Measurements from ENCODE around the gene KRTAP4-1.
A peak's percentile ranks its signal among the peaks of the same experiment; 100 is the strongest.
"Not testable (repeated sequence)": the region's sequence is repeated elsewhere in the genome, so short reads cannot be mapped to it uniquely, and the experiment has no call there.

KRTAP4-1 gene

DNA sequence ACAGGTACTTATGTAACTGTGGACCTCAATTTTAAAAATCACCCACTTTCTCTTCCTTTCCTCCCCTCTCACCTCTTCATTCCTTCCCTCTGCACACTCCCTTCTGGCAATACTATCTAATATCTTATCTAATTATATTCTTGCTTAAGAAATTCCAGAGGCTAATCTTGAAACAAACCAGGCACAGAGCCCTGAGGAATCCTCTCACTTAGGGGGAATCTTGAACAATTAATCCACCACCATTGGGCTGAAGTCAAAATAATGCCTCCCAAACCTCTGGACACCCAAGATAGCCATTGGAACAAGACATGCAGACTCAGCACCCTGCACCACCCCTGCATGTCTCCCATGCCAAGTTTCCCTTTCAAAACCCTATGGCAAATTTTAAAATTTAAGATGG lies 43.4 kb downstream of the KRTAP4-1 start:
- no peak for DNase-seq (ENCODE audit: low read depth, low spot score)

DNA sequence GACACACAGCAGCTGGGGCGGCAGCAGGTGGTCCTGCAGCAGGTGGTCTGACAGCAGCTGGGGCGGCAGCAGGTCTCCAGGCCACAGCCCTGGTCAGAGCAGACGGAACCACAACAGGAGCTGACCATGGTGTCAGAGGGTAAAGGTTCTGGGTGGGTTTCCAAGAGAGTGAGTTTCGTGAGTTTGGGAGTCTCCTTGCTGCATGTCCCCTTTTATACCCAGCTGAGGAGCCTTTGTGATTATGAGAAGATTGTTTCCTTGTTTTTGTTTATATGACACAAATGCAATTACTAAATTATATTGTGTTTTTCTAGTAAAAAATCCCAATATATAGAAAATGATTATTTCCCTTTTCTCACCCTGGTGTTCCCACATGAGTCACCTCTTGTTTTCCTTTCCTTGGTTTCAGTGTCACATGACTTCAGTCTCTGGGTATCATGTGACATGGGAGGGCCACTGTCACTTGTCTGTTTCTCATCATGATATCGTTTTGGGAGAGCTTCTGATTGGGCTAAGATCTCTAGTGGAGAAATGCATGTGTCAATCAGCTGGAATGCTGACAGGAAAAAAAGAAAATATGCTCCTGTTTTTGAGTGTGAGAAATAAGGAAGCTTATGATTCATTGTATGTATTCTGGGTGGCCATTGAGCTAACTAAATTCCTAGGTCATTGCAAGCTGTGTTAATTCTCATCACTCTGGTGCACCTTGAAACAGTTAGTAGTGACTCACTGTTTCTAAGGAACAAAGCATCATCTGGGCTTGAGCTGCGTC lies 44.2 kb downstream of the KRTAP4-1 start, which contains the start of gene KRTAP4-6:
TSS of gene KRTAP4-6 (minus strand) at position 185 of the 772 bp plus-strand sequence. CDS start at position 128, 57 bp downstream.
- no peak for TF ChIP-seq CTCF (IDR thresholded peaks at IDR 0.05; ENCODE audit: low read depth, low read length)
- peak; percentile 70 for DNase-seq (ENCODE audit: low read depth, low spot score)
- in situ Hi-C loops (cut with HindIII; ENCODE audit: low sequenced_read_pairs) = no loop called here
- no peak within 1 kb of the TSS for H3K4me3 ChIP-seq (ENCODE audit: low read depth, low read length)

More for the DNA sequence above, 43.4 kb downstream of the KRTAP4-1 start:
- no peak overlapping the region for H3K4me3 ChIP-seq (ENCODE audit: low read depth, low read length)
- no peak for TF ChIP-seq CTCF (IDR thresholded peaks at IDR 0.05; ENCODE audit: low read depth, low read length)
- in situ Hi-C loops (cut with HindIII; ENCODE audit: low sequenced_read_pairs) = no loop called here

GRCh38 chr17:41139865-41140264 lies 44.8 kb downstream of the KRTAP4-1 start:
- in situ Hi-C loops (cut with HindIII; ENCODE audit: low sequenced_read_pairs) = not testable (repeated sequence)

More at GRCh38 chr17:41139865-41140264, 44.8 kb downstream of the KRTAP4-1 start:
- not testable (repeated sequence) for DNase-seq (ENCODE audit: low read depth, low spot score); H3K4me3 ChIP-seq (ENCODE audit: low read depth, low read length)
